SK-N-SH (cell line): ENCODE data around the gene ZNF761. TPM values are rescaled to one million over a fixed set of nuclear protein-coding genes. Genes with fewer than 3 reads are reported as not detected.
"Not testable (repeated sequence)": the region's sequence is repeated elsewhere in the genome, so short reads cannot be mapped to it uniquely, and the experiment has no call there.

Source experiments
- CTCF ChIA-PET: fragments of 300-600, 350-600 bp; formaldehyde crosslinking; extraction: SDS; loops from one replicate; lab custom pipeline; 2021; lab: Yijun Ruan, JAX
- POLR2A ChIA-PET: fragments of 350-600 bp; sonication (Branson Sonifier 250); formaldehyde crosslinking; extraction: SDS; loops from one replicate; lab custom pipeline; 2020; ENCODE audit warnings: antibody characterized with exemption, inconsistent platforms; lab: Yijun Ruan, JAX
- DNase-seq: peaks from one replicate; pipeline ENCODE4 v3.0.0; 2012
- H2AFZ ChIP-seq: fragments of 200-600 bp; sonication (generic); 2 replicates; pipeline ENCODE4 v1.8.1; 2016; ENCODE audit warnings: antibody characterized with exemption, mild to moderate bottlenecking, low read depth
- H3F3A ChIP-seq: fragments of 200-600 bp; sonication (generic); replicated peaks from 2 replicates; pipeline ENCODE3; 2016; ENCODE audit warnings: antibody characterized with exemption, mild to moderate bottlenecking; ENCODE audit not compliant: insufficient read depth
- H3K27ac ChIP-seq, 2 experiments: fragments of 200-500 bp in 1 of 2; fragments of 200-600 bp in 1 of 2; sonication (Bioruptor generic) in 1 of 2; sonication (generic), shearing (Covaris generic) in 1 of 2; 2 replicates each; pipeline versions ENCODE4 v1.5.1 to v1.6.1; 2014 to 2016; ENCODE audit warnings: low read depth in 2 of 2, inconsistent platforms in 1 of 2, low read length in 1 of 2, mild to moderate bottlenecking in 1 of 2, mixed read lengths in 1 of 2
- H3K27me3 ChIP-seq: fragments of 200-600 bp; sonication (generic), shearing (Covaris generic); 2 replicates; pipeline ENCODE4 v1.6.1; 2016; ENCODE audit warnings: mixed run types; ENCODE audit not compliant: insufficient read depth
- H3K36me3 ChIP-seq, 2 experiments: fragments of 200-500 bp in 1 of 2; fragments of 200-600 bp in 1 of 2; sonication (Bioruptor generic) in 1 of 2; sonication (generic) in 1 of 2; replicated peaks in 1 of 2; 2 replicates each; pipeline versions ENCODE3 to v1.5.1; 2014 to 2016; ENCODE audit warnings: low read length in 1 of 2, mild to moderate bottlenecking in 1 of 2; ENCODE audit not compliant: insufficient read depth in 2 of 2, control insufficient read depth in 1 of 2
- H3K4me1 ChIP-seq, 2 experiments: fragments of 200-500 bp in 1 of 2; fragments of 200-600 bp in 1 of 2; sonication (Bioruptor generic) in 1 of 2; sonication (generic), shearing (Covaris generic) in 1 of 2; 2 replicates each; pipeline versions ENCODE4 v1.5.1 to v1.6.1; 2014 to 2016; ENCODE audit warnings: low read depth in 1 of 2, low read length in 1 of 2, mixed run types in 1 of 2; ENCODE audit not compliant: insufficient read depth in 2 of 2, control insufficient read depth in 1 of 2
- H3K4me2 ChIP-seq: fragments of 200-600 bp; sonication (generic), shearing (Covaris generic); 2 replicates; pipeline ENCODE4 v1.6.1; 2017; ENCODE audit warnings: mixed run types
- H3K4me3 ChIP-seq, 2 experiments: fragments of 200-500 bp in 1 of 2; fragments of 200-600 bp in 1 of 2; sonication (Bioruptor generic) in 1 of 2; sonication (generic), shearing (Covaris generic) in 1 of 2; 2 replicates each; pipeline versions ENCODE4 v1.5.1 to v1.8.1; 2014 to 2016; ENCODE audit warnings: low read depth in 2 of 2, inconsistent platforms in 1 of 2, low read length in 1 of 2, mild to moderate bottlenecking in 1 of 2, mixed read lengths in 1 of 2, moderate library complexity in 1 of 2
- H3K79me2 ChIP-seq: fragments of 200-600 bp; sonication (generic); 2 replicates; pipeline ENCODE4 v1.8.1; 2017; ENCODE audit warnings: mild to moderate bottlenecking; ENCODE audit not compliant: insufficient read depth
- H3K9ac ChIP-seq: fragments of 200-600 bp; sonication (generic); 2 replicates; pipeline ENCODE4 v1.6.1; 2017; ENCODE audit warnings: mixed run types
- H3K9me2 ChIP-seq: fragments of 200-600 bp; sonication (generic); 2 replicates; pipeline ENCODE4 v1.6.1; 2017; ENCODE audit warnings: mixed run types
- H3K9me3 ChIP-seq: fragments of 200-600 bp; sonication (generic); 2 replicates; pipeline ENCODE4 v1.6.1; 2017; ENCODE audit warnings: mixed run types, mild to moderate bottlenecking, moderate library complexity
- H4K20me1 ChIP-seq: fragments of 200-600 bp; sonication (generic); 2 replicates; pipeline ENCODE4 v1.6.1; 2017; ENCODE audit warnings: mild to moderate bottlenecking, mixed run types; ENCODE audit not compliant: insufficient read depth
- GABPA ChIP-seq: IDR thresholded peaks from 2 replicates; pipeline ENCODE4 v1.4.0; 2012; ENCODE audit warnings: low read depth, mild to moderate bottlenecking
- RAD21 ChIP-seq: IDR thresholded peaks from 2 replicates; pipeline ENCODE4 v1.6.1; 2012; ENCODE audit warnings: mild to moderate bottlenecking, low read length
- RFX5 ChIP-seq: IDR thresholded peaks from 2 replicates; pipeline ENCODE4 v1.6.1; 2012; ENCODE audit warnings: mild to moderate bottlenecking, improper control_type of control experiment, low read length
- TEAD4 ChIP-seq: IDR thresholded peaks from 2 replicates; pipeline ENCODE4 v1.4.0; 2012; ENCODE audit warnings: mild to moderate bottlenecking, borderline replicate concordance; ENCODE audit not compliant: insufficient read depth
- WGBS: methylation state at CpG from one replicate; pipeline ENCODE4 v1.1.6; 2017; ENCODE audit warnings: low lambda C conversion rate; 5-methylcytosine and 5-hydroxymethylcytosine counted together
- polyA plus RNA-seq, 3 experiments: library from polyadenylated mRNA; depleted of rRNA; stranded (reverse); fragments of >200 nt; gene quantifications; 2 replicates each; pipeline ENCODE4 v1.2.3, GENCODE V29; 2012
- TF ChIP-seq, protein P1 (sequence below): fragments of 150-350 bp; IDR thresholded peaks from 2 replicates; pipeline ENCODE4 v1.6.1; 2016; ENCODE audit warnings: mild to moderate bottlenecking, low read depth, low read length
- TF ChIP-seq, protein P2 (sequence below): IDR thresholded peaks from 2 replicates; pipeline ENCODE4 v1.4.0; 2012; ENCODE audit warnings: low read depth

Gene ZNF761
- polyA plus RNA-seq, 1 of the 3 experiments (the other 2 are of a cell fraction): 5.9 TPM

DNA sequence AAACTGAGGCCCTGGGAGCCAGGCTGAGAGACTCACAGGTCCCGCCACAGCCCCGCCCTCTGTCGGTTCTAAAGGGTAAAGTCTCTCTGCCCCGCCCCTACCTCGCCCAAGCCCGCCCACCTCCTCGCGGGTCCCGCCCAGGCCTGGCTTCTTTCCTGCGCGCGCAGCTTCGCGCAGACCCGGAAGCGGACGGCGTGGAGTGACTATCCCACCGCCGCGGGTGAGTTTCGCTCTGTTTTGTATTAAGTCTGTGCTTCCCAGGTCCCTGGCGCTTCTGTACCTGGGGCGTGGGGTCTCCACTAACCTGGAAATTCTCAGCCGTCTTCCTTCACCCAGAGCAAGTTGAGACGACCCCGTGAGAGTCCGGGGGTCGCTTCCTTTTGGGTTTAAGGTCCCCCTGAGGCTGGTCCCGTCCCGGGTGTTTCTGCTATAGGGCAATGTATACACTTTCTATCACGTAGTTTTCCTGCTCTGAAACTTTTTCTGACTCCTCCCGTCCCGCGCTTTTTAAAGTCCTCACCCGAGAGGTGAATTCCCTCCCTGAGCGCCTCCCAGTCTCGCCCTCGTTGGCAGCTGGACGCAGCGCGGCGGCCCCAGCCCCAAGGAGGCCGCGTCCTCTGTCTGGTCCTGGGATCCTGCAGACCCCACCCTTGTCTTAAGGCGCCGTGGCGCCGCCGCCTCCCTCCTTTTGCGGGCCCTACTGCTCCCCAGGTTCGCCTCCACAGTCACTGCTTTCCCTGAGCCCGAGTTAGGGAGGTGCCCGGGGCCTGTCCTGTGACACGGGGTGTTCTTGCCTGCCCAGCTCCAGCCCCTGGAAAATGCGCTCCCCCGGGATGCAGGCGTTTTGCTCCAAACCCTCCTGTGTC, 36.6 kb upstream of the ZNF761 start, which contains the start of gene ZNF765 (continued):
- TF ChIP-seq, protein P1, sequence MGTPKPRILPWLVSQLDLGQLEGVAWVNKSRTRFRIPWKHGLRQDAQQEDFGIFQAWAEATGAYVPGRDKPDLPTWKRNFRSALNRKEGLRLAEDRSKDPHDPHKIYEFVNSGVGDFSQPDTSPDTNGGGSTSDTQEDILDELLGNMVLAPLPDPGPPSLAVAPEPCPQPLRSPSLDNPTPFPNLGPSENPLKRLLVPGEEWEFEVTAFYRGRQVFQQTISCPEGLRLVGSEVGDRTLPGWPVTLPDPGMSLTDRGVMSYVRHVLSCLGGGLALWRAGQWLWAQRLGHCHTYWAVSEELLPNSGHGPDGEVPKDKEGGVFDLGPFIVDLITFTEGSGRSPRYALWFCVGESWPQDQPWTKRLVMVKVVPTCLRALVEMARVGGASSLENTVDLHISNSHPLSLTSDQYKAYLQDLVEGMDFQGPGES: no peak

DNA sequence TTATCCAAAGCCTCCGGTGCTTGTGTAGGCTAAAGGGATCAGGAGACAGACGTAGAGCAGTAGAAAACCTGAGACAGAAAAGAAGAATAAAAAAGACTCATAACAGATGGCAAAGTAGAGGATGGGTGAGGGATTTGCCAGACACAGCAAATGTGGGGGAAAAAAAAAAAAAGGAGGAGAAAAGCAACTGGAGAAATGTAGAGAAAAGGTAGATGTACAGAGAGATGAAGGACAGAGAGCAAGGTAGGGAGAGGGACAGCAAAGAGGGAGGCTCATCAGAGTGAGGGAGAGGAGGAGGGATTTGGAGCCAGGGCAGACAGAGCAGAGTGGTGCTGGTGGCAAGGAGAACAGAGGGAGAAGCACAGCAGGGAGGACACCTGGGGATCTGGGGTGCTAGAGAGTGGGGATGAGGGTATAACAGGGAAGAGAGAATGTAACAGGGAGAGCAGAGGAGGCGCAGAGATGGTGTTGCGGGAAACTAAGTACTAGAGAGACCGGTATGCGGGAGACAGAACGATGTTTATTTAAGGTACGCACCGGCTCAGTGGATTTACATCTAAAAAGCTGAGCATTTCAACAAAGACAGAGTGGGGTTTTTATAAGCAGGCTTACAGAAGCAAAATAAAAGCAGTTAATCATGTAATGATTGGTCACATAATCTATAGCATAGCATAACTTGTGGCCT, 35.8 kb upstream of the ZNF761 start:
- CTCF ChIA-PET: interaction anchor here (1.6 to 1.8 kb wide), 2 partner anchors 29 to 202 kb away, joined by 3 to 4 read pairs; no protein-coding TSS in a partner anchor
- H4K20me1 ChIP-seq, H3K9me3 ChIP-seq, POLR2A ChIA-PET, H3K27me3 ChIP-seq, H3K9me2 ChIP-seq: not testable (repeated sequence)
- H3K27ac ChIP-seq: 0 out of 4 replicates have a peak overlapping the region, but pooled peaks of 1 of the 2 experiments have one; percentile 64
- H3K9ac ChIP-seq: peak overlapping the region; percentile 77
- peaks cover 20% of the 10 kb centered on the region for H3K79me2 ChIP-seq
- peaks cover 2 to 25% of the 10 kb centered on the region in 2 experiments for H3K36me3 ChIP-seq
- peaks cover 0 to 11% of the 10 kb centered on the region in 2 experiments; a peak in 1 of 4 replicates for H3K4me1 ChIP-seq
- 47% methylated on average over 9 of the region's 9 CpGs for WGBS
- peak; percentile 13 for DNase-seq
- peak overlapping the region; percentile 91 for H2AFZ ChIP-seq
- peak overlapping the region; percentile 65 to 80 for H3K4me3 ChIP-seq
- peak overlapping the region; percentile 95 for H3K4me2 ChIP-seq
- peaks cover 10% of the 10 kb centered on the region for H3F3A ChIP-seq

GRCh38 chr19:53396525-53396868, 35.3 kb upstream of the ZNF761 start:
- Histone ChIP-seq H3K9ac (no peak overlapping the region), H3F3A (peaks cover 10% of the 10 kb centered on the region), H3K36me3 (peaks cover 2 to 27% of the 10 kb centered on the region in 2 experiments), H4K20me1 (no peaks in the 10 kb centered on the region), H3K9me3 (no peaks in the 10 kb centered on the region; the same call in 1 of the 2 replicates), H3K27me3 (no peaks in the 10 kb centered on the region), H3K4me3 (peak overlapping the region in 1 of 2 experiments; percentile 80; a peak in 3 of 4 replicates), H3K27ac (no peak overlapping the region), H3K9me2 (no peaks in the 10 kb centered on the region), H2AFZ (no peak overlapping the region), H3K79me2 (peaks cover 20% of the 10 kb centered on the region), H3K4me2 (peak overlapping the region; percentile 95), H3K4me1 (peaks cover 0 to 11% of the 10 kb centered on the region in 2 experiments; a peak in 1 of 4 replicates)
- CTCF ChIA-PET: interaction anchor here (1.6 to 1.8 kb wide), 2 partner anchors 28 to 202 kb away, joined by 3 to 4 read pairs; no protein-coding TSS in a partner anchor
- no peak for DNase-seq
- TF ChIP-seq RAD21 (no peak), GABPA (no peak), RFX5 (no peak), TEAD4 (no peak)
- TF ChIP-seq, protein P2, sequence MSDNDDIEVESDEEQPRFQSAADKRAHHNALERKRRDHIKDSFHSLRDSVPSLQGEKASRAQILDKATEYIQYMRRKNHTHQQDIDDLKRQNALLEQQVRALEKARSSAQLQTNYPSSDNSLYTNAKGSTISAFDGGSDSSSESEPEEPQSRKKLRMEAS: no peak
- WGBS: 66% methylated on average over 1 of the region's 1 CpG
- POLR2A ChIA-PET: no interaction called here

DNA sequence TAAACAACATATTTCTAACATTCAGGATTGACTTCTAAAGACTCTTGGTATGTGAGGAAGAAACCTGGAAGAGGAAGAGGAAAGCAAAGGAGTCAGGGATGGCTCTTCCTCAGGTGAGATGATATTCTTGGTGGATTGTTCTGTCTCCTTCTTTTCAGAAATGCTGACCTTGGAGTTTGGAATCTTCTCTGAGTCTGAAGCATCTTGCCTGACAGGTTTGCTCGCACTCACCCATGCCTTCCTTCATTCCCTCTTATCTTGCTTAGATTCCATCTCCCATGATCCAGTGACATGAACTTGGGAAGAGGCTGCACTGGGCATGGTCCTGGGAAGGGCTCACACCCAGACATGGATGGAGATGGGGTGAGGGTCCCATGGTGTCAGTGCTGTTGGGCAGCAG, 33.9 kb upstream of the ZNF761 start:
- H3K79me2 ChIP-seq: peaks cover 20% of the 10 kb centered on the region
- WGBS: 100% methylated on average over 1 of the region's 1 CpG
- H3K4me1 ChIP-seq: peaks cover 0 to 11% of the 10 kb centered on the region in 2 experiments; a peak in 1 of 4 replicates
- H3K9ac ChIP-seq, H3K27me3 ChIP-seq, H3K9me2 ChIP-seq, H2AFZ ChIP-seq, H3K9me3 ChIP-seq, DNase-seq, H4K20me1 ChIP-seq, POLR2A ChIA-PET, H3K27ac ChIP-seq, H3K4me3 ChIP-seq, H3K4me2 ChIP-seq, CTCF ChIA-PET: not testable (repeated sequence)
- H3F3A ChIP-seq: peaks cover 10% of the 10 kb centered on the region
- H3K36me3 ChIP-seq: peaks cover 4 to 36% of the 10 kb centered on the region in 2 experiments
